Coronary artery (tissue), 2 donors: ENCODE data around the gene ALX4.

Experiments
- DNase-seq: peaks from one replicate; pipeline ENCODE4 v3.0.0-alpha.2; 2017; ENCODE audit warnings: low spot score
- H3K27ac ChIP-seq, 2 donors: fragments of 200-600 bp; sonication (generic); one replicate each; pipeline ENCODE4 v1.5.1; 2016 to 2019
- H3K4me3 ChIP-seq: fragments of 200-600 bp; sonication (generic); 2 replicates; pipeline ENCODE4 v1.5.1; 2016; ENCODE audit warnings: mild to moderate bottlenecking, moderate library complexity
- TF ChIP-seq, protein P1 (sequence below): fragments of 200-600 bp; sonication (generic); IDR thresholded peaks from one replicate; pipeline ENCODE4 v1.5.1; 2019; ENCODE audit warnings: antibody characterized with exemption

The ALX4 gene

DNA sequence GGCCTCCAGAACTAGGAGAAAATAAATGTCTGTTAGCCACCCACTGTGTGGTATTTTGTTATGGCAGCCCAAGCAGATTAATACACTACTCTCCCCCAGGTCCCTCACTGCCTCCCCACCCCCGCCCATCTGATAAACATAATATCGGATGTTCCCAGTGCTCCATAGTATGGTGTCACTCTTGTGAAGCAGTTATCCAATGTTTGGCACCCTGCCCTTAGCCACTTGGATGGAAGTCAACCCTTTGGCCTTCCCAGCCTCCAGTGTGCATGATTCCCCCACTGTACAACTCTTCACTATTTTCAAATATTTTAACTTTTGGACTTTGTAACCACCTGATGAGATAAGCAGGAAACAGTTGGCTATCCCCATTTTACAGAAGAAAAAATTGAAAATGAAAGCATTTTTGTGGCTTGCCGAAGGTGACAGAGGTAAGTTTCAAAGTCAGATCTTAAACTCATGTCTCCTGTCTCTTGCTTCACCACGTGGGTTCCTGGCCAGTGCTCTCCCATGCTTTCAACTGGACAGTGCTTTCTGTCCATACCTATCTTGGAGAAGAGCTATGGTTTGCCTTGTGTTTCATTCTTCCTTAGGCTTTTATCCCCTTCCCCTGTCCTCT is 53.2 kb downstream of the ALX4 start:
- DNase-seq = no peak
- Histone ChIP-seq H3K27ac (no peak overlapping the region), H3K4me3 (no peak overlapping the region)
- TF ChIP-seq, protein P1, sequence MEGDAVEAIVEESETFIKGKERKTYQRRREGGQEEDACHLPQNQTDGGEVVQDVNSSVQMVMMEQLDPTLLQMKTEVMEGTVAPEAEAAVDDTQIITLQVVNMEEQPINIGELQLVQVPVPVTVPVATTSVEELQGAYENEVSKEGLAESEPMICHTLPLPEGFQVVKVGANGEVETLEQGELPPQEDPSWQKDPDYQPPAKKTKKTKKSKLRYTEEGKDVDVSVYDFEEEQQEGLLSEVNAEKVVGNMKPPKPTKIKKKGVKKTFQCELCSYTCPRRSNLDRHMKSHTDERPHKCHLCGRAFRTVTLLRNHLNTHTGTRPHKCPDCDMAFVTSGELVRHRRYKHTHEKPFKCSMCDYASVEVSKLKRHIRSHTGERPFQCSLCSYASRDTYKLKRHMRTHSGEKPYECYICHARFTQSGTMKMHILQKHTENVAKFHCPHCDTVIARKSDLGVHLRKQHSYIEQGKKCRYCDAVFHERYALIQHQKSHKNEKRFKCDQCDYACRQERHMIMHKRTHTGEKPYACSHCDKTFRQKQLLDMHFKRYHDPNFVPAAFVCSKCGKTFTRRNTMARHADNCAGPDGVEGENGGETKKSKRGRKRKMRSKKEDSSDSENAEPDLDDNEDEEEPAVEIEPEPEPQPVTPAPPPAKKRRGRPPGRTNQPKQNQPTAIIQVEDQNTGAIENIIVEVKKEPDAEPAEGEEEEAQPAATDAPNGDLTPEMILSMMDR = no peak

GRCh38 chr11:44255406-44256071 is 54.4 kb downstream of the ALX4 start:
- Histone ChIP-seq H3K4me3 (no peak overlapping the region), H3K27ac (no peak overlapping the region)
- no peak for DNase-seq
- TF ChIP-seq, protein P1 = no peak

- Histone ChIP-seq H3K27ac (no peak overlapping the region), H3K4me3 (no peak overlapping the region)
- TF ChIP-seq, protein P1 = no peak
Observed at GRCh38 chr11:44252999-44253602, 56.8 kb downstream of the ALX4 start.

GRCh38 chr11:44250421-44250820 is 59.5 kb downstream of the ALX4 start:
- H3K4me3 ChIP-seq = no peak overlapping the region
- DNase-seq = no peak
- TF ChIP-seq, protein P1 = no peak
- H3K27ac ChIP-seq = no peak overlapping the region

More at GRCh38 chr11:44252999-44253602, 56.8 kb downstream of the ALX4 start:
- no peak for DNase-seq

- Histone ChIP-seq H3K4me3 (no peak overlapping the region), H3K27ac (no peak overlapping the region)
- DNase-seq = no peak
- TF ChIP-seq, protein P1 = no peak
Observed at GRCh38 chr11:44248109-44248508, 61.8 kb downstream of the ALX4 start.

DNA sequence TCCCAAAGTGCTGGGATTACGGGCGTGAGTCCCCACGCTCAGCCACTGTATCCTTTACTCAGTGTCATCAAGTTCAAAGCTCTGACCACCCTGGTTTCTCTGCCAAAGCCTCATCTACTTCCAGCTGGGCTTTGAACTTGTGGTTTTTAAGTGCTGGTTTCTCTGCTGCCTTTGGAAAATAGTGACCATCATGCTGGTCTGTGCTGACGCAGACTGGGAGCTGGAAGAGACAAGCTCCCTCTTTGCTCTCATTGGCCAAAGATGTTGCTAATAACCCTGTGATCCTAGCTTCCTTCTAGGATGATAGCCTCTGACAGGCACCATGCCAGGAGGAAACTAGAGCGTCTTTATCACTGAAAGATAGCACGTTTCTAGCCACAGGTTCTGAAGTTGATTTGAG is 62.4 kb downstream of the ALX4 start:
- no peak for DNase-seq
- Histone ChIP-seq H3K4me3 (no peak overlapping the region), H3K27ac (no peak overlapping the region)
- TF ChIP-seq, protein P1 = no peak

- no peak for DNase-seq
- TF ChIP-seq, protein P1 = no peak
- no peak overlapping the region for H3K4me3 ChIP-seq
- no peak overlapping the region for H3K27ac ChIP-seq
Observed at GRCh38 chr11:44246726-44247125, 63.2 kb downstream of the ALX4 start.
